ENCODE data around the gene LDLRAD4. TPM values are rescaled to one million over a fixed set of nuclear protein-coding genes. Genes with fewer than 3 reads are reported as not detected.

The LDLRAD4 gene
- total RNA-seq, 2 donors from 2014 or later = 18.4 to 59.2 TPM

GRCh38 chr18:13522256-13522655, 303.7 kb downstream of the LDLRAD4 start:
- no peak for ATAC-seq
- Mint-ChIP-seq H3K27ac (no peak overlapping the region), H3K36me3 (peaks cover 10 to 19% of the 10 kb centered on the region in 2 donors), H3K9me3 (no peaks in the 10 kb centered on the region)
- DNase-seq (ENCODE audit: low spot score in 2 of 2) = no peak

- no peak overlapping the region for H3K27ac Mint-ChIP-seq
- no peaks in the 10 kb centered on the region for H3K9me3 Mint-ChIP-seq
- ATAC-seq = no peak
- no peak for DNase-seq (ENCODE audit: low spot score in 2 of 2)
- H3K36me3 Mint-ChIP-seq = peaks cover 7 to 13% of the 10 kb centered on the region in 2 donors
These were observed 304.5 kb downstream of the LDLRAD4 start for GRCh38 chr18:13522861-13523660.

- H3K36me3 Mint-ChIP-seq = peaks cover 4 to 6% of the 10 kb centered on the region in 2 donors
- DNase-seq (ENCODE audit: low spot score in 2 of 2) (no peak), ATAC-seq (no peak)
- peak overlapping the region in 1 of 2 donors; percentile 55 for H3K27ac Mint-ChIP-seq
- H3K9me3 Mint-ChIP-seq = no peaks in the 10 kb centered on the region
These were observed 305.5 kb downstream of the LDLRAD4 start for GRCh38 chr18:13524054-13524453.

- no peaks in the 10 kb centered on the region for H3K9me3 Mint-ChIP-seq
- DNase-seq (ENCODE audit: low spot score in 2 of 2) = no peak
- peak overlapping the region in 1 of 2 donors; percentile 13 for H3K27ac Mint-ChIP-seq
- no peak for ATAC-seq
- H3K36me3 Mint-ChIP-seq = peaks cover 4 to 6% of the 10 kb centered on the region in 2 donors
These were observed 306.3 kb downstream of the LDLRAD4 start for GRCh38 chr18:13524811-13525210.

- H3K36me3 Mint-ChIP-seq = peaks cover 4 to 6% of the 10 kb centered on the region in 2 donors
- H3K27ac Mint-ChIP-seq = peak overlapping the region in 1 of 2 donors; percentile 13
- DNase-seq (ENCODE audit: low spot score in 2 of 2) = no peak
These were observed 306.9 kb downstream of the LDLRAD4 start for GRCh38 chr18:13525381-13526029.

GRCh38 chr18:13526519-13526918, 308.0 kb downstream of the LDLRAD4 start:
- H3K27ac Mint-ChIP-seq = peak overlapping the region in 1 of 2 donors; percentile 48
- no peaks in the 10 kb centered on the region for H3K9me3 Mint-ChIP-seq
- DNase-seq (ENCODE audit: low spot score in 2 of 2) (no peak), ATAC-seq (peak in 1 of 2 donors; percentile 32)
- peaks cover 4 to 6% of the 10 kb centered on the region in 2 donors for H3K36me3 Mint-ChIP-seq

More at GRCh38 chr18:13525381-13526029, 306.9 kb downstream of the LDLRAD4 start:
- no peaks in the 10 kb centered on the region for H3K9me3 Mint-ChIP-seq
- ATAC-seq = no peak

- DNase-seq (ENCODE audit: low spot score in 2 of 2) (no peak), ATAC-seq (no peak)
- H3K36me3 Mint-ChIP-seq = peaks cover 4 to 6% of the 10 kb centered on the region in 2 donors
- H3K27ac Mint-ChIP-seq = peak overlapping the region in 1 of 2 donors; percentile 48
- H3K9me3 Mint-ChIP-seq = no peaks in the 10 kb centered on the region
These were observed 308.7 kb downstream of the LDLRAD4 start for GRCh38 chr18:13527256-13527655.

GRCh38 chr18:13527730-13528129, 309.2 kb downstream of the LDLRAD4 start:
- ATAC-seq (no peak), DNase-seq (ENCODE audit: low spot score in 2 of 2) (no peak)
- Mint-ChIP-seq H3K36me3 (peaks cover 4 to 6% of the 10 kb centered on the region in 2 donors), H3K9me3 (no peaks in the 10 kb centered on the region), H3K27ac (peak overlapping the region in 1 of 2 donors; percentile 48)

GRCh38 chr18:13528739-13529392, 310.3 kb downstream of the LDLRAD4 start:
- DNase-seq (ENCODE audit: low spot score in 2 of 2) = no peak
- Mint-ChIP-seq H3K36me3 (peaks cover 4 to 6% of the 10 kb centered on the region in 2 donors), H3K9me3 (no peaks in the 10 kb centered on the region), H3K27ac (peak overlapping the region in 1 of 2 donors; percentile 86)
- ATAC-seq = no peak

GRCh38 chr18:13530033-13530878, 311.7 kb downstream of the LDLRAD4 start:
- no peak for ATAC-seq
- Mint-ChIP-seq H3K36me3 (peaks cover 0 to under 1% of the 10 kb centered on the region in 2 donors), H3K9me3 (no peaks in the 10 kb centered on the region), H3K27ac (peak overlapping the region in 1 of 2 donors; percentile 40)
- no peak for DNase-seq (ENCODE audit: low spot score in 2 of 2)

- no peak overlapping the region for H3K27ac Mint-ChIP-seq
- H3K9me3 Mint-ChIP-seq = no peaks in the 10 kb centered on the region
- no peaks in the 10 kb centered on the region for H3K36me3 Mint-ChIP-seq
- ATAC-seq (peak in 1 of 2 donors; percentile 59), DNase-seq (ENCODE audit: low spot score in 2 of 2) (no peak)
These were observed 312.4 kb downstream of the LDLRAD4 start for GRCh38 chr18:13530879-13531387.

- DNase-seq (ENCODE audit: low spot score in 2 of 2) (no peak), ATAC-seq (no peak)
- H3K27ac Mint-ChIP-seq = no peak overlapping the region
- no peaks in the 10 kb centered on the region for H3K9me3 Mint-ChIP-seq
- H3K36me3 Mint-ChIP-seq = no peaks in the 10 kb centered on the region
These were observed 313.2 kb downstream of the LDLRAD4 start for GRCh38 chr18:13531681-13532325.

- Mint-ChIP-seq H3K27ac (no peak overlapping the region), H3K36me3 (no peaks in the 10 kb centered on the region), H3K9me3 (no peaks in the 10 kb centered on the region)
- no peak for DNase-seq (ENCODE audit: low spot score in 2 of 2)
- no peak for ATAC-seq
These were observed 314.0 kb downstream of the LDLRAD4 start for GRCh38 chr18:13532406-13533075.

GRCh38 chr18:13534631-13535030, 316.1 kb downstream of the LDLRAD4 start:
- H3K36me3 Mint-ChIP-seq = no peaks in the 10 kb centered on the region
- no peak for DNase-seq (ENCODE audit: low spot score in 2 of 2)
- H3K27ac Mint-ChIP-seq = no peak overlapping the region
- no peaks in the 10 kb centered on the region for H3K9me3 Mint-ChIP-seq
- ATAC-seq = no peak

- H3K27ac Mint-ChIP-seq = no peak overlapping the region
- ATAC-seq (no peak), DNase-seq (ENCODE audit: low spot score in 2 of 2) (no peak)
- H3K9me3 Mint-ChIP-seq = no peaks in the 10 kb centered on the region
- H3K36me3 Mint-ChIP-seq = no peaks in the 10 kb centered on the region
These were observed 318.0 kb downstream of the LDLRAD4 start for GRCh38 chr18:13536578-13536977.
